PC-3 (cell line): ENCODE measurements around the gene BDKRB1. TPM values are rescaled to one million over a fixed set of nuclear protein-coding genes. Genes with fewer than 3 reads are reported as not detected.
A peak's percentile ranks its signal among the peaks of the same experiment; 100 is the strongest.

Source experiments
- ATAC-seq: fragments of 200-7000 bp; cut with Tn5 transposase; 2 replicates; pipeline ENCODE4 v1.9.1; 2020; ENCODE audit warnings: mild to moderate bottlenecking, moderate library complexity
- Bru-seq: library from RNA; stranded (reverse); fragments of 400-500 nt; gene quantifications from one replicate; lab custom pipeline; 2021; lab: Mats Ljungman, UMichigan
- BruChase-seq, 2 experiments: library from RNA; stranded (reverse); fragments of 400-500 nt; gene quantifications; one replicate each; lab custom pipeline; 2021; lab: Mats Ljungman, UMichigan
- BruUV-seq: library from RNA; stranded (reverse); fragments of 400-500 nt; replicated peaks from 2 replicates; lab custom pipeline; 2021; lab: Mats Ljungman, UMichigan
- CTCF ChIA-PET: fragments of 300-600 bp; sonication (Branson Sonifier 250); formaldehyde crosslinking; loops from one replicate; lab custom pipeline; 2022; ENCODE audit warnings: antibody characterized with exemption; lab: Charles Lee
- POLR2A ChIA-PET: fragments of 300-600 bp; sonication (Branson Sonifier 250); formaldehyde crosslinking; loops from one replicate; lab custom pipeline; 2022; ENCODE audit warnings: antibody characterized with exemption; ENCODE audit not compliant: unreplicated experiment; lab: Charles Lee
- DNase-seq: peaks from one replicate; pipeline ENCODE4 v3.0.0-alpha.2; 2015
- H2AFZ ChIP-seq: fragments of 300-600 bp; sonication (generic); 2 replicates; pipeline ENCODE4 v1.6.0; 2016; ENCODE audit warnings: antibody characterized with exemption, low read length
- H3F3A ChIP-seq: fragments of 300-600 bp; sonication (generic); one replicate; pipeline ENCODE4 v1.6.0; 2017; ENCODE audit warnings: antibody characterized with exemption, low read length, control low read depth, mild to moderate bottlenecking; ENCODE audit not compliant: unreplicated experiment
- H3K27ac ChIP-seq: fragments of 300-600 bp; sonication (generic); 2 replicates; pipeline ENCODE4 v1.5.1; 2016; ENCODE audit warnings: mild to moderate bottlenecking, low read length
- H3K27me3 ChIP-seq: fragments of 300-600 bp; sonication (generic); 2 replicates; pipeline ENCODE4 v1.6.1; 2016; ENCODE audit warnings: low read length, mixed read lengths
- H3K36me3 ChIP-seq: fragments of 300-600 bp; sonication (generic); 2 replicates; pipeline ENCODE4 v1.6.1; 2016; ENCODE audit warnings: low read depth, mixed run types, low read length, mixed read lengths
- H3K4me1 ChIP-seq: fragments of 300-600 bp; sonication (generic); 2 replicates; pipeline ENCODE4 v1.5.1; 2016; ENCODE audit warnings: low read length; ENCODE audit not compliant: insufficient read depth
- H3K4me2 ChIP-seq: fragments of 300-600 bp; sonication (generic); 2 replicates; pipeline ENCODE4 v1.6.0; 2016; ENCODE audit warnings: low read length
- H3K4me3 ChIP-seq: fragments of 300-600 bp; sonication (generic); 2 replicates; pipeline ENCODE4 v1.5.1; 2016; ENCODE audit warnings: mild to moderate bottlenecking, low read length, mixed read lengths
- H3K79me2 ChIP-seq: fragments of 300-600 bp; sonication (generic); 2 replicates; pipeline ENCODE4 v1.6.1; 2017; ENCODE audit warnings: low read length, mixed read lengths
- H3K9ac ChIP-seq: fragments of 300-600 bp; sonication (generic); 2 replicates; pipeline ENCODE4 v1.6.0; 2016; ENCODE audit warnings: mild to moderate bottlenecking, low read length
- H3K9me2 ChIP-seq: fragments of 300-600 bp; sonication (generic); replicated peaks from 2 replicates; pipeline ENCODE4 v1.6.1; 2016; ENCODE audit warnings: mixed run types, low read length, mixed read lengths
- H3K9me3 ChIP-seq: fragments of 300-600 bp; sonication (generic); 2 replicates; pipeline ENCODE4 v1.6.1; 2016; ENCODE audit warnings: low read length, mixed read lengths
- H4K20me1 ChIP-seq: fragments of 300-600 bp; sonication (generic); 2 replicates; pipeline ENCODE4 v1.6.1; 2016; ENCODE audit warnings: low read length, mixed read lengths
- CTCF ChIP-seq: fragments of 300-600 bp; sonication (generic); conservative IDR thresholded peaks from 2 replicates; pipeline ENCODE4 v1.5.1; 2017; ENCODE audit warnings: antibody characterized with exemption, low read depth, mild to moderate bottlenecking, low read length
- EZH2 ChIP-seq: fragments of 300-600 bp; sonication (generic); IDR thresholded peaks from one replicate; pipeline ENCODE4 v1.6.1; 2017; ENCODE audit warnings: antibody characterized with exemption, mild to moderate bottlenecking, low read length; ENCODE audit not compliant: unreplicated experiment
- EZH2phosphoT487 ChIP-seq: fragments of 300-600 bp; sonication (generic); IDR thresholded peaks from 2 replicates; pipeline ENCODE4 v1.6.1; 2018; ENCODE audit warnings: mild to moderate bottlenecking, antibody characterized with exemption, low read length, borderline replicate concordance
- intact Hi-C: fragments of 100-400 bp; cut with micrococcal nuclease; formaldehyde crosslinking; loops from 2 replicates; pipeline ENCODE4 v1.9.0; 2023
- long read RNA-seq: library from polyadenylated mRNA; unstranded; transcript quantifications from one replicate; pipeline ENCODE4 v2.0.0, GENCODE V29; 2021; ENCODE audit not compliant: unreplicated experiment
- total RNA-seq: library from RNA; depleted of rRNA; stranded (reverse); fragments of >200 nt; gene quantifications from 2 replicates; pipeline ENCODE4 v1.2.3, GENCODE V29; 2014; rRNA removed

BDKRB1 gene
- total RNA-seq (0.69 TPM in 1 of 2 replicates, not detected in the other), Bru-seq, nascent RNA (not detected), BruChase-seq, experiment 1, labeled RNA remaining after a 6-hour chase (percentile 10 among the genes with signal in this experiment), BruChase-seq, experiment 2, labeled RNA remaining after a 2-hour chase (percentile 3 among the genes with signal in this experiment)
- long read RNA-seq = 0 reads

- peak; percentile 29 for DNase-seq
- no peak for TF ChIP-seq EZH2
- TF ChIP-seq EZH2phosphoT487 = no peak
- no peak for TF ChIP-seq CTCF
- 0 out of 2 replicates have a peak, but pooled peaks cover 7% of the 10 kb centered on the region for H3K4me1 ChIP-seq
- no peaks in the 10 kb centered on the region for H3K36me3 ChIP-seq
- no peak within 1 kb of the TSS for H3K9ac ChIP-seq
- no peak within 1 kb of the TSS for H3K4me2 ChIP-seq
- CTCF ChIA-PET = interaction anchor here (0.6 kb wide), 2 partner anchors 18 to 156 kb away, joined by 3 read pairs; no protein-coding TSS in a partner anchor
- H3K27ac ChIP-seq = no peak within 1 kb of the TSS
- no TSS peak for BruUV-seq
- no peak within 1 kb of the TSS for H2AFZ ChIP-seq
- ATAC-seq = no peak
- no peaks in the 10 kb centered on the region for H4K20me1 ChIP-seq
- H3F3A ChIP-seq = no peaks in the 10 kb centered on the region
- no peaks in the 10 kb centered on the region for H3K79me2 ChIP-seq
- intact Hi-C loops = no loop called here
- H3K27me3 ChIP-seq = peaks cover 17% of the 10 kb centered on the region
- no peaks in the 10 kb centered on the region for H3K9me3 ChIP-seq
- no peaks in the 10 kb centered on the region for H3K9me2 ChIP-seq
- H3K4me3 ChIP-seq = no peak within 1 kb of the TSS
- POLR2A ChIA-PET = no interaction called here
Measured at GRCh38 chr14:96255501-96256366, at the start of gene BDKRB1. BDKRB1 (plus strand) TSS chr14:96256210; CDS start chr14:96263683, 7,473 bp downstream.

GRCh38 chr14:96206461-96206860 lies 49.5 kb upstream of the BDKRB1 start:
- Histone ChIP-seq H3K4me1 (peaks cover 9% of the 10 kb centered on the region; the same call in 1 of the 2 replicates), H3K79me2 (no peaks in the 10 kb centered on the region), H3K9ac (no peak overlapping the region), H3F3A (no peaks in the 10 kb centered on the region), H3K4me2 (no peak overlapping the region), H3K4me3 (no peak overlapping the region), H3K9me2 (no peaks in the 10 kb centered on the region), H4K20me1 (no peaks in the 10 kb centered on the region), H3K27ac (no peak overlapping the region), H2AFZ (no peak overlapping the region), H3K27me3 (peaks cover 28% of the 10 kb centered on the region), H3K36me3 (no peaks in the 10 kb centered on the region), H3K9me3 (no peaks in the 10 kb centered on the region)
- peak; percentile 18 for DNase-seq
- TF ChIP-seq CTCF = no peak
- CTCF ChIA-PET = no interaction called here
- POLR2A ChIA-PET = no interaction called here
- intact Hi-C loops = no loop called here
- no peak for ATAC-seq
- BruUV-seq = no TSS peak
